ENCODE data around the gene ARHGEF28. TPM values are rescaled to one million over a fixed set of nuclear protein-coding genes. Genes with fewer than 3 reads are reported as not detected.

ARHGEF28 gene
- total RNA-seq, 4 donors from 2014 or later = 30.9 to 54.7 (median 36.2) TPM

DNA sequence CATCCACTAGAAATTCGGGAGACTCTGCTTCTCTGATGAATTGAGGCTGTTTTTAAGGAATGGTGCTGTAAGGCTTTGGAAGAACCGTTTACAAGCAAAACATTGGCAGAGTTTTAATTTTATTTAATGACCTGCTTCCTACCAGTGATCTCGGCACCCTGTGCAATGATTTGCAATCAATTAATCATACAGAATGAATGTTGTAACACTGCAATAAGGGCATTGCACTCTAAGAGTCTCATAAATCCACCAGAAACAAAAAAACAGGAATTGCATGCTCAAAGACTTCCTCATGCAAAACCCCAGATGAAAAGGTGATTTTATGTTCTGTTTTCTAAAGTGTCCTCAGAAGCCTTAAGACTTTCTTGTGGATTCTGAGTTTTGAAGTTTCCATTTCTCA, 295.7 kb downstream of the ARHGEF28 start:
- H3K4me3 ChIP-seq (ENCODE audit: low read depth, poor library complexity, severe bottlenecking) = no peak overlapping the region
- DNase-seq (ENCODE audit: low spot score in 2 of 2) = no peak
- intact Hi-C loops (cut with DNase I; ENCODE audit: low total_unique reads) = no loop called here
- TF ChIP-seq POLR2A (IDR thresholded peaks at IDR 0.05) = no peak
- TF ChIP-seq, protein P1, sequence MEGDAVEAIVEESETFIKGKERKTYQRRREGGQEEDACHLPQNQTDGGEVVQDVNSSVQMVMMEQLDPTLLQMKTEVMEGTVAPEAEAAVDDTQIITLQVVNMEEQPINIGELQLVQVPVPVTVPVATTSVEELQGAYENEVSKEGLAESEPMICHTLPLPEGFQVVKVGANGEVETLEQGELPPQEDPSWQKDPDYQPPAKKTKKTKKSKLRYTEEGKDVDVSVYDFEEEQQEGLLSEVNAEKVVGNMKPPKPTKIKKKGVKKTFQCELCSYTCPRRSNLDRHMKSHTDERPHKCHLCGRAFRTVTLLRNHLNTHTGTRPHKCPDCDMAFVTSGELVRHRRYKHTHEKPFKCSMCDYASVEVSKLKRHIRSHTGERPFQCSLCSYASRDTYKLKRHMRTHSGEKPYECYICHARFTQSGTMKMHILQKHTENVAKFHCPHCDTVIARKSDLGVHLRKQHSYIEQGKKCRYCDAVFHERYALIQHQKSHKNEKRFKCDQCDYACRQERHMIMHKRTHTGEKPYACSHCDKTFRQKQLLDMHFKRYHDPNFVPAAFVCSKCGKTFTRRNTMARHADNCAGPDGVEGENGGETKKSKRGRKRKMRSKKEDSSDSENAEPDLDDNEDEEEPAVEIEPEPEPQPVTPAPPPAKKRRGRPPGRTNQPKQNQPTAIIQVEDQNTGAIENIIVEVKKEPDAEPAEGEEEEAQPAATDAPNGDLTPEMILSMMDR (IDR thresholded peaks at IDR 0.05) = no peak
- WGBS, 2 donors = 48 to 49% methylated on average over 3 of the region's 3 CpGs

DNA sequence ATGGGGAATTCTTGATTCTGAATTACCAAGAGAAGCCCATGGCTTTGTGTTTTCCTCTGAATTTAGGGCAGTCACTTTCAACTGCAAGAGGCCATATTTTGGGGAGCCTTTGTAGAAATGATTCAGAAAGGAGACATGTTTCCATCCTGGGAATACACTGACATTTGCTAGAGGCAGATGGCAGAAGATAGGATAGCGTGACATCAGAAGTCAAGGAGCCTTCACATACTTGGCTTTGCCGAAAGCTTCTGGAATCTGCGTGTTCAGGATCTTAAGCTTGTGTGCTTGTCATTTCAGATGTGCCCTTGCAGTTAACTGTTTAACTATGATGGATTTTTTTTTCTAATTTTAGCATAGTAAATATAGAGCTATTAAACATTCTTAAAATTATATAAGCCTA, 296.2 kb downstream of the ARHGEF28 start:
- intact Hi-C loops (cut with DNase I; ENCODE audit: low total_unique reads) = no loop called here
- no peak for DNase-seq (ENCODE audit: low spot score in 2 of 2)
- WGBS, 2 donors = 96 to 99% methylated on average over 3 of the region's 3 CpGs
- no peak overlapping the region for H3K4me3 ChIP-seq (ENCODE audit: low read depth, poor library complexity, severe bottlenecking)
- no peak for TF ChIP-seq POLR2A (IDR thresholded peaks at IDR 0.05)
- TF ChIP-seq, protein P1 (IDR thresholded peaks at IDR 0.05) = no peak

DNA sequence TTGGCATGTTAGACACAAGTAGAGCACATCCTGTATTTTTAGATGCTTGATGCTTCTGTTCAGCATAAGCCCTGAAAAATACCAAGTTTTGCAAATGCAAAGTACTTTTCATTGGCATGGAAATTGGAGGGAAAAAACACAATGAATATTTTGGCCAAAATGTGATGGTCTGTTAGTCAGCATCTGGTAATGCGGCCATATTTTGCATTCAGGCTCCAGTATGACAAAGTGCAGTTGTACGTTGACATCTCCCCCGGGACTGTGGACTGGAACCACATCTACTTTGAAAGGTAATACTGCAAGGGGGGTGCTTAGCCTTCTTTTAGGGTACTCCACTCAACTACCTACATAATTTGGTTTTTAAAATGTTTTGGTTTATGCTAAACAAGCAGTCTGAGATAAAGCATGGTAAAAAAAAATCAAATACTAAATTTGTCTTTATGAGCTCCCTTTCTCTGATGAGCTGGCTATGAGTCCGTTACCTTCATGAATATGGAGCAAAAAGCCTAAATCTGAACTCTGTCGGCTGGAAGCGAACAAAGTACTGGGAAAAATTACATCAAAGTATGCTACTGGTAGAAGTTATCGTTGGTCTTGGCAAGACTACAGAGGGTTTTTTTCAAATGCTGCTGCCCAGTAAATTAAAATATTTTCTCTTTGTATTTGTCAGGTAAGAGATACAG, 297.0 kb downstream of the ARHGEF28 start:
- H3K4me3 ChIP-seq (ENCODE audit: low read depth, poor library complexity, severe bottlenecking) = no peak overlapping the region
- 87 to 89% methylated on average over 7 of the region's 7 CpGs for WGBS, 2 donors
- no peak for DNase-seq (ENCODE audit: low spot score in 2 of 2)
- no peak for TF ChIP-seq POLR2A (IDR thresholded peaks at IDR 0.05)
- TF ChIP-seq, protein P1 (IDR thresholded peaks at IDR 0.05) = no peak
- intact Hi-C loops (cut with DNase I; ENCODE audit: low total_unique reads) = no loop called here

DNA sequence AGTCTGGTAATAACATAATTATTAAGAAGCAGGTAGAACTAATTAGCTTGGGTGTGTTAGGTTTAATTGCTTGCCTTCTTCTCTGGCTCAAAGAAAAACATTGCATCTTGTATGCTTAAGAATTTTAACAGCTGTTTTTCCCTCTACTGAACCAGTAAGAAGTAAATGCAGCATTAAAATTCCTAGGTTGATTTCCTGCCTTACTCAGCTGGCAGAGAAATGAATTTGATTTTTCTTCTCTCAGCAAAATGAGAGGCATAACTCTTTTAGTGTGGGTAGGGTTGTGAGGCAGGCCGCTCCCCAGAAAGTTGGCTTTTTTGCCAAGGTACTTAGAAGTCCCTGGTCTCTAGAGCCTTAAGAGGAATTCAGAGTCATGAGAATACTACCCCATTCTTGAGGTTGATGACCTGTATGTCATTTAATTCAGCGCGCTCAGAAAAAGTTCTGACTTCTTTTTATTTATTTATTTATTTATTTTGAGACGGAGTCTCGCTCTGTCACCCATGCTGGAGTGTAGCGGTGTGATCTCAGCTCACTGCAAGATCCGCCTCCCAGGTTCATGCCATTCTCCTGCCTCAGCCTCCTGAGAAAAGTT, 302.6 kb downstream of the ARHGEF28 start:
- no peak for DNase-seq (ENCODE audit: low spot score in 2 of 2)
- H3K4me3 ChIP-seq (ENCODE audit: low read depth, poor library complexity, severe bottlenecking) = no peak overlapping the region
- intact Hi-C loops (cut with DNase I; ENCODE audit: low total_unique reads) = no loop called here
- 95 to 96% methylated on average over 7 of the region's 7 CpGs for WGBS, 2 donors
- no peak for TF ChIP-seq POLR2A (IDR thresholded peaks at IDR 0.05)
- TF ChIP-seq, protein P1 (IDR thresholded peaks at IDR 0.05) = no peak

DNA sequence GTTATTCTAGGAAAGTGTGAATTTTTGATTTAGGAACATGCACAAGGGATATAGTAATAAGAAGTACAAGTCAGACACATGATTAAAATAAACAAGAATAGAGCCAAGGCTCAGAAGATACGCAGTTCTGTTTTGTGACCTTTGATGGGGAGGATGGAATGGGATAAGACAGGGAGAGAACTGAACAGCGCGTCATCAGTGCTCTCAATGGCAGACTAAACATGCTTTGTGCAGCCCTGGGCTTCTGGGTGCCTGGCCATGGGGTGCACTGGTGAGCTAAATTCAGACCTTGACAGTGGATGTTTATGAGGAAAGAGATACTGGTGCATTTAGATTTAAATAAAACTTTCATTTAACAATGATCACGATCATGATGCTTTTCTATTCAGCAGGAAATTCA, 309.7 kb downstream of the ARHGEF28 start:
- 81 to 88% methylated on average over 4 of the region's 4 CpGs for WGBS, 2 donors
- intact Hi-C loops (cut with DNase I; ENCODE audit: low total_unique reads) = no loop called here
- no peak for DNase-seq (ENCODE audit: low spot score in 2 of 2)
- H3K4me3 ChIP-seq (ENCODE audit: low read depth, poor library complexity, severe bottlenecking) = no peak overlapping the region
- TF ChIP-seq, protein P1 (IDR thresholded peaks at IDR 0.05) = no peak
